H9 (cell line): ENCODE data around the gene PIM2. TPM values are rescaled to one million over a fixed set of nuclear protein-coding genes. Genes with fewer than 3 reads are reported as not detected.
A peak's percentile ranks its signal among the peaks of the same experiment; 100 is the strongest.

ENCODE experiments used
- DNase-seq: peaks from one replicate; pipeline ENCODE4 v3.0.0-alpha.2; 2017
- H2AFZ ChIP-seq: one replicate; pipeline ENCODE4 v1.6.1; 2013; ENCODE audit warnings: mild to moderate bottlenecking, low read length, control low read depth, moderate library complexity
- H2AK5ac ChIP-seq: 2 replicates; pipeline ENCODE4 v1.6.1; 2013; ENCODE audit warnings: low read length, control low read depth, mixed read lengths; ENCODE audit not compliant: insufficient read length
- H2BK120ac ChIP-seq: one replicate; pipeline ENCODE4 v1.6.1; 2013; ENCODE audit warnings: low read depth, mild to moderate bottlenecking, low read length, control low read depth, inconsistent platforms; ENCODE audit not compliant: poor library complexity, severe bottlenecking
- H2BK12ac ChIP-seq: 2 replicates; pipeline ENCODE4 v1.6.1; 2013; ENCODE audit warnings: low read length, control low read depth, mixed read lengths, low read depth; ENCODE audit not compliant: insufficient read length
- H2BK15ac ChIP-seq: 2 replicates; pipeline ENCODE4 v1.6.1; 2013; ENCODE audit warnings: low read depth, low read length, control low read depth
- H2BK20ac ChIP-seq: one replicate; pipeline ENCODE4 v1.6.1; 2013; ENCODE audit warnings: low read depth, mild to moderate bottlenecking, low read length, control low read depth, inconsistent platforms; ENCODE audit not compliant: poor library complexity, severe bottlenecking
- H2BK5ac ChIP-seq: 2 replicates; pipeline ENCODE4 v1.6.1; 2013; ENCODE audit warnings: low read length, control low read depth, mixed read lengths; ENCODE audit not compliant: insufficient read length
- H3K14ac ChIP-seq: 2 replicates; pipeline ENCODE4 v1.6.1; 2013; ENCODE audit warnings: low read length, control low read depth; ENCODE audit not compliant: insufficient read depth
- H3K18ac ChIP-seq: 2 replicates; pipeline ENCODE4 v1.6.1; 2013; ENCODE audit warnings: low read depth, mild to moderate bottlenecking, mixed read lengths, low read length, control low read depth; ENCODE audit not compliant: insufficient read length
- H3K23ac ChIP-seq: 2 replicates; pipeline ENCODE4 v1.6.1; 2013; ENCODE audit warnings: low read length, control low read depth, mixed read lengths, low read depth; ENCODE audit not compliant: insufficient read length
- H3K23me2 ChIP-seq: 2 replicates; pipeline ENCODE4 v1.6.1; 2013; ENCODE audit warnings: low read depth, mild to moderate bottlenecking, mixed read lengths, low read length, control low read depth; ENCODE audit not compliant: insufficient read length, poor library complexity, severe bottlenecking
- H3K27ac ChIP-seq: 2 replicates; pipeline ENCODE4 v1.5.1; 2013; ENCODE audit warnings: low read length, control low read depth, mixed read lengths, low read depth; ENCODE audit not compliant: insufficient read length
- H3K27me3 ChIP-seq: 2 replicates; pipeline ENCODE4 v1.6.1; 2013; ENCODE audit warnings: low read length, control low read depth, inconsistent platforms; ENCODE audit not compliant: insufficient read depth
- H3K4ac ChIP-seq: 2 replicates; pipeline ENCODE4 v1.6.1; 2013; ENCODE audit warnings: low read depth, mild to moderate bottlenecking, control low read depth, inconsistent platforms, low read length, moderate library complexity
- H3K4me1 ChIP-seq: 2 replicates; pipeline ENCODE4 v1.6.1; 2013; ENCODE audit warnings: low read length, control low read depth, inconsistent platforms; ENCODE audit not compliant: insufficient read depth
- H3K4me2 ChIP-seq: 2 replicates; pipeline ENCODE4 v1.6.1; 2013; ENCODE audit warnings: low read length, control low read depth, mixed read lengths; ENCODE audit not compliant: insufficient read length, insufficient read depth
- H3K56ac ChIP-seq: 2 replicates; pipeline ENCODE4 v1.6.1; 2013; ENCODE audit warnings: low read depth, mild to moderate bottlenecking, mixed read lengths, low read length, control low read depth; ENCODE audit not compliant: insufficient read length
- H3K79me1 ChIP-seq: 2 replicates; pipeline ENCODE4 v1.6.1; 2013; ENCODE audit warnings: low read depth, mild to moderate bottlenecking, moderate library complexity, low read length, control low read depth, inconsistent platforms; ENCODE audit not compliant: insufficient read depth, poor library complexity, severe bottlenecking
- H3K79me2 ChIP-seq: 2 replicates; pipeline ENCODE4 v1.6.1; 2013; ENCODE audit warnings: low read length, control low read depth, inconsistent platforms; ENCODE audit not compliant: insufficient read depth
- H3K9ac ChIP-seq: 2 replicates; pipeline ENCODE4 v1.6.1; 2013; ENCODE audit warnings: low read length, control low read depth, mixed read lengths; ENCODE audit not compliant: insufficient read length; ENCODE audit errors: extremely low read depth
- H3K9me3 ChIP-seq: one replicate; pipeline ENCODE4 v1.6.1; 2013; ENCODE audit warnings: low read depth, low read length, inconsistent platforms; ENCODE audit not compliant: control insufficient read depth
- H3T11ph ChIP-seq: one replicate; pipeline ENCODE4 v1.6.1; 2013; ENCODE audit warnings: mild to moderate bottlenecking, low read length, control low read depth, inconsistent platforms
- H4K20me1 ChIP-seq: one replicate; pipeline ENCODE4 v1.6.1; 2013; ENCODE audit not compliant: control insufficient read depth, insufficient read length, insufficient read depth
- H4K5ac ChIP-seq: 2 replicates; pipeline ENCODE4 v1.6.1; 2013; ENCODE audit warnings: low read depth, mild to moderate bottlenecking, mixed read lengths, low read length, control low read depth; ENCODE audit not compliant: insufficient read length
- H4K8ac ChIP-seq: replicated peaks from 2 replicates; pipeline ENCODE4 v1.6.1; 2013; ENCODE audit warnings: low read length, control low read depth, mixed read lengths, low read depth; ENCODE audit not compliant: insufficient read length
- H4K91ac ChIP-seq: 2 replicates; pipeline ENCODE4 v1.6.1; 2013; ENCODE audit warnings: low read depth, mild to moderate bottlenecking, moderate library complexity, mixed read lengths, low read length, control low read depth; ENCODE audit not compliant: insufficient read length
- H3K27ac Mint-ChIP-seq, 3 experiments: 2 replicates in 2 of 3; 3 replicates in 1 of 3; pipeline ENCODE4 v1.8.0; 2020 to 2021; ENCODE audit warnings: mixed read lengths in 3 of 3, mild to moderate bottlenecking in 1 of 3, moderate library complexity in 1 of 3
- H3K27me3 Mint-ChIP-seq: 2 replicates; pipeline ENCODE4 v1.8.0; 2021; ENCODE audit warnings: low read depth, mild to moderate bottlenecking, moderate library complexity, mixed read lengths
- H3K36me3 Mint-ChIP-seq, 3 experiments: 2 replicates in 2 of 3; 3 replicates in 1 of 3; pipeline ENCODE4 v1.8.0; 2020 to 2021; ENCODE audit warnings: low read depth in 3 of 3, mixed read lengths in 3 of 3; ENCODE audit not compliant: insufficient read depth in 1 of 3
- H3K4me1 Mint-ChIP-seq, 2 experiments: 2 replicates each; pipeline ENCODE4 v1.8.0; 2020; ENCODE audit warnings: mixed read lengths in 2 of 2
- H3K4me3 Mint-ChIP-seq, 2 experiments: 2 replicates in 1 of 2; 3 replicates in 1 of 2; pipeline ENCODE4 v1.8.0; 2020 to 2021; ENCODE audit warnings: mild to moderate bottlenecking in 2 of 2, mixed read lengths in 2 of 2, moderate library complexity in 1 of 2
- H3K9me3 Mint-ChIP-seq, 2 experiments: 2 replicates in 1 of 2; 3 replicates in 1 of 2; pipeline ENCODE4 v1.8.0; 2020; ENCODE audit warnings: mild to moderate bottlenecking in 2 of 2, mixed read lengths in 2 of 2, moderate library complexity in 1 of 2
- CTCF ChIP-seq: fragments of 200-600 bp; sonication (generic); conservative IDR thresholded peaks from 3 replicates; pipeline ENCODE4 v1.8.0; 2021; ENCODE audit warnings: antibody characterized with exemption, mild to moderate bottlenecking
- WGBS: extraction: QIAGEN DNeasy Blood & Tissue Kit; methylation state at CpG from one replicate; pipeline ENCODE4 v1.1.7; 2013; ENCODE audit warnings: missing lambda C conversion rate, low lambda C conversion rate, mixed read lengths; ENCODE audit not compliant: insufficient read length; ENCODE audit errors: extremely low coverage; 5-methylcytosine and 5-hydroxymethylcytosine counted together
- total RNA-seq: library from RNA; stranded (reverse); gene quantifications from 2 replicates; pipeline ENCODE4 v1.2.1, GENCODE V29; 2021

PIM2 gene
- total RNA-seq, 1 experiment from 2014 or later = 163 TPM

- no peak within 1 kb of the TSS for H2BK15ac ChIP-seq
- no peak within 1 kb of the TSS for H3K23ac ChIP-seq
- H2BK20ac ChIP-seq = no peak within 1 kb of the TSS
- H3K4me2 ChIP-seq = peak within 1 kb of the TSS; percentile 48
- H3T11ph ChIP-seq = no peak within 1 kb of the TSS
- H3K23me2 ChIP-seq = no peaks in the 10 kb centered on the region
- no peak within 1 kb of the TSS for H4K91ac ChIP-seq
- no peak within 1 kb of the TSS for H3K4ac ChIP-seq
- H3K14ac ChIP-seq = no peak within 1 kb of the TSS; the same call in 1 of the 2 replicates
- peaks cover 16 to 41% of the 10 kb centered on the region in 2 experiments for H3K4me1 Mint-ChIP-seq
- no peaks in the 10 kb centered on the region for H4K20me1 ChIP-seq
- H3K4me1 ChIP-seq = no peaks in the 10 kb centered on the region
- H3K79me2 ChIP-seq = peaks cover 10% of the 10 kb centered on the region; the same call in 1 of the 2 replicates
- no peaks in the 10 kb centered on the region for H3K27me3 ChIP-seq
- H3K56ac ChIP-seq = no peak within 1 kb of the TSS
- DNase-seq = peak; percentile 86
- H2AFZ ChIP-seq = no peak within 1 kb of the TSS
- WGBS = no CpG with 5 or more reads among the region's 60 CpGs
- H3K27ac Mint-ChIP-seq = peak within 1 kb of the TSS; percentile 90 to 98 (median 95)
- H4K5ac ChIP-seq = no peak within 1 kb of the TSS
- H3K27me3 Mint-ChIP-seq = peaks cover 3% of the 10 kb centered on the region
- peak within 1 kb of the TSS; percentile 58 for H3K9ac ChIP-seq
- H3K79me1 ChIP-seq = peaks cover 4% of the 10 kb centered on the region
- H3K27ac ChIP-seq = peak within 1 kb of the TSS; percentile 47
- H3K9me3 Mint-ChIP-seq = peaks cover 66 to 74% of the 10 kb centered on the region in 2 experiments
- no peak within 1 kb of the TSS for H2BK120ac ChIP-seq
- H3K36me3 Mint-ChIP-seq = peaks cover 35 to 49% (median 48%) of the 10 kb centered on the region in 3 experiments
- no peaks in the 10 kb centered on the region for H3K9me3 ChIP-seq
- H2BK5ac ChIP-seq = peak within 1 kb of the TSS; percentile 9
- no peak for TF ChIP-seq CTCF
- peak within 1 kb of the TSS; percentile 22 for H3K18ac ChIP-seq
- peak within 1 kb of the TSS; percentile 87 to 94 for H3K4me3 Mint-ChIP-seq
- H2BK12ac ChIP-seq = no peak within 1 kb of the TSS
- H2AK5ac ChIP-seq = no peak within 1 kb of the TSS
- H4K8ac ChIP-seq = no peak within 1 kb of the TSS
Observed at GRCh38 chrX:48911412-48912182, 7.2 kb downstream of the PIM2 start, which contains the start of gene SLC35A2. SLC35A2 (minus strand) TSS chrX:48911646; CDS start chrX:48911636, 10 bp downstream.
